ENCODE measurements around the gene TPCN1.

The TPCN1 gene

DNA sequence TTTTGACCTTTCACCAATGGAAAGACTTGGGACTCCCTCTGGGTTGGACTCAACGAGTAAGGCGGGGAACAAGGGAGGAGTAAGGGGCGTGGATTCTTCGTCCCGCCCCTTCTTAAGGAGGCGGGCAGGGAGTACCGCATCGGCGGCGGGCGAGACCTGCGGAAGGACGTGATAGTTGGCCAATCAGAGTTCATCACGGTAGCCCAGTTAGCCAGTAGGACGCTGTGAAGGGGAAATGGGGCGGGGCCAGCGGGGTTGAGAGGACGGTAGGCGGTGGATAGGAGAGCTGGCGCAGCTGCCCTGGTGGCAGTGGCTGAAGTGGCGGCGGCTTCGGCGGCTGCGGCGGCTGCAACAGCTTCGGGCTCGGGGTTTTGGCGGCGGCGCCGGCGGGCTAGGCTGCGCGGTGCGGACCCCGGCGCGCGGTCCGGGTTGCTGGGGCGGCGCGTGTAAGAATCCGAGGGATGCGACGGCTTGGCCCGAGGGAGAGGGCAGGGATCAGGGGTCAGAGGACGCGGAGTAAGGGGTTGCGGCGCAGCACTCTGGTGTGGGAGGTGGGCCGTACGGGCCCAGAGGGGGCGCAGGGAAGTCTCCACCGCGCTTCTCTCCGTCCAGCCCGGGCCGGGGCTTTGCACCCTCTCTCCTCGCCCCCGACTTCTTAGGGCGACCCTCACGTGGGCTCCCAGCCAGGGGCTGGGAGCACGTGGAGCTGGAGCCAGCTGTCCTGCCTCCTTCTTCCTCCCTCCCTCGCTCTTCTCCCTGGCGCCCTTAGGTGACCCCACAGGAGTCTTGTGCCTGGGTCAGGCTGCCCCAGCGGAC, at the start of gene TPCN1:
TPCN1 (plus strand) TSS at position 284 of the 816 bp plus-strand sequence. CDS start 5,389 bp downstream, outside the sequence.
- peak; percentile 65 to 100 (median 98) for DNase-seq

- DNase-seq: no peak
These were observed 49.7 kb upstream of the TPCN1 start for GRCh38 chr12:113171543-113171942.

DNA sequence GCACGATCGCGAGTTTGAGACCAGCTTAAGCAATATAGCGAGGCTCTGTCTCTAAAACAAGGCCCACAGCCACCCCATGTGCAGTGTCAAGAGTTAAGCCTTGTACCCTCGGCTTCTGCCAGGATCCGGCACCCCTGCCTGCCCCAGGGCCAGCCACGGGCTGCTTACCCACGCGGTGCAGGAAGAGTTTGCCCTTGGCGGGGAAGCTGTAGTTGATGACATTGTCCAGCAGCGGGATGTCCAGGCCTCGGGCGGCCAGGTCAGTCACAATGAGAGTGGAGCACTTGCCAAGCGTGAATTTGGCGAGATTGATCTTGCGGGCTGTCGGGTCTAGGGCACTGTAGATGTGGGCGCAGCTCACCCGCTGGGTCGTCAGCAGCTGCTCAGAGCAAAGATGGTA, 49.1 kb upstream of the TPCN1 start:
- DNase-seq: no peak

GRCh38 chr12:113173081-113173698, 48.1 kb upstream of the TPCN1 start:
- DNase-seq: no peak

GRCh38 chr12:113174461-113175384, 46.5 kb upstream of the TPCN1 start:
- peak in 47 of 51 donors; percentile 6 to 85 (median 53) for DNase-seq

DNA sequence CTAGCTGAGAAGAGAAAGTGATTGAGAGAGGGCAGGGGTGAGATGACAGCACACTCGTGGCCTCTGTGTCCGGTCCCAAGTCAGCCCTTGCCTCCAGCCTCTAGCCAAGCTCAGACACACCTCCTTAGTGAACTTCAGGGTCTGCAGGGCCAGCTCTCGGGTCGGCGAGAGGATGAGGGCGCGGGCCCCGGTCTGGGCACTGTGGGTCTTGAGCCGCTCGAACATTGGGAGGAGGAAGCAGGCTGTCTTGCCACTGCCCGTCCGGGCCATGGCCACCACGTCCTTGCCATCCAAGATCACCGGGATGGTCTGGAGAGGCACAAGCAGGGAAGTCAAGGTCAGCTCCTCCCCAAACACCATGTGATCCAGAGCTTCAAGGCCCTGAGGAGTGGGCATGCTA, 42.2 kb upstream of the TPCN1 start:
- DNase-seq: no peak

- DNase-seq: no peak
These were observed 40.9 kb upstream of the TPCN1 start for GRCh38 chr12:113180333-113180732.

DNA sequence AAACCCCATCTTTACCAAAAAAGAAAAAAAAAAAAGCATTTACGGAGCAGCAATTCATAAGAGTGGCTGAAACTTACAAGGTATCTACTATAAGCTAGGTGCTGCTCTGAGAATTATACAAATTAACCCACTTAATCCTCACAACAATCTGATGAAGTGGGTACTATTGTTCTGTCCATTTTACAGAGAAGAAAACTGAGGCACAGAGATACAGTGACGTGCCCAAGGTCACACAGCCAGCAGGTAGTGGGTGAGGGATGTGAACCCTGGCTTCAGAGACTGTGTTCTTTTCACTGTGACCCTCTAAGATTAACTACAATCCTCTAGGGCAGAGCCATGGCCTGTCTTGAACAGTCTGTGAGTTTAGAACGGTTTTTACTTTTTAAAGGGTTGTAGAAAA, 39.3 kb upstream of the TPCN1 start:
- DNase-seq: no peak

- DNase-seq: no peak
These were observed 38.2 kb upstream of the TPCN1 start for GRCh38 chr12:113183030-113183589.

- DNase-seq: no peak
These were observed 37.0 kb upstream of the TPCN1 start for GRCh38 chr12:113184098-113184899.

GRCh38 chr12:113184900-113185179, 36.4 kb upstream of the TPCN1 start:
- DNase-seq: peak in 50 of 51 donors; percentile 46 to 92 (median 76)

DNA sequence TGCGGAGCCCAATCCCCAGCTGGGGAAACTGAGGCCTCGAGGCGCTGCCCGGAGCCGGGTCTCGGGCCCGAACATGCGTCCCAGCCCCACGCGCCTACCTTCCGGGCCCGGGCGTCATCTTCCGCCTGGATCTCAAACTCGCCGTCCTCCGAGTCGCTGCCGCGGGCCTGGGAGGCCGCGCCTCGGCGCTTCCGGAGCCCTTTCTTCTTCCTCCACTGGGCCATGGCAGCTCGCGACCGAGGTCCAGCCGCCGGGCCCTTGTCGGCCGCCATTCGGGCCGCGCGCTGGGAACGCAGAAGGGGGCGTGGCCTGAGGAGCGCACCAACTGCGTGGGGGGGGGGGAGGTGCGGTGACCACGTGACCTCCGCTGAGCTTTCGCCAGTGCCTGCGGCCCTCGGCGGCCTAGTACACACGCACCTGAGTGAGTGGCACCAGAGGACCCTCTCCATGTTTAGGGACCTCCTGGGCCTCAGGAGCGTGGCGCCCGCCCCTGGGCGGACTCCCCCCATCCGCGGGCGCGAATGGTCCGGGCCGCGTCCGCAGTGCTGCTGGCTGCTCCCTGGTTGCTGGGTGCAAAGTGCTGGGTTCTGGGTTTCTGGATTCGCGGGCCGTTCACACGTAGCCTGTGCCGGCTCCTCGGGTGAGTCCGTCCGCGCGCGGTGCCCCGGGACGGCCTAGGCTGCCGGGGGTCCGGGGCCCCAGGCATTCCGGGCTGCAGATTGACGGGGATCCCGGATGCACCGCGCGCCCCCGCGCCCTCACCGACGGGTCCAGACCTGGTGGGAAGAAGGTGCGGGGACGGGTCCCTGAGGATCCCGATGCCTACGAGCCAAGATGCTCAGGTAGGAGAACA, 35.9 kb upstream of the TPCN1 start, which contains the start of the genes DDX54 and RITA1:
DDX54 (minus strand) TSS at position 299 of the 853 bp plus-strand sequence; CDS start at position 272, 27 bp downstream.
RITA1 (plus strand) TSS at position 542 of the 853 bp plus-strand sequence. CDS start 1,026 bp downstream, outside the sequence.
- DNase-seq: peak; percentile 43 to 98 (median 79)

- no peak for DNase-seq
These were observed 35.3 kb upstream of the TPCN1 start for GRCh38 chr12:113186033-113186365.

DNA sequence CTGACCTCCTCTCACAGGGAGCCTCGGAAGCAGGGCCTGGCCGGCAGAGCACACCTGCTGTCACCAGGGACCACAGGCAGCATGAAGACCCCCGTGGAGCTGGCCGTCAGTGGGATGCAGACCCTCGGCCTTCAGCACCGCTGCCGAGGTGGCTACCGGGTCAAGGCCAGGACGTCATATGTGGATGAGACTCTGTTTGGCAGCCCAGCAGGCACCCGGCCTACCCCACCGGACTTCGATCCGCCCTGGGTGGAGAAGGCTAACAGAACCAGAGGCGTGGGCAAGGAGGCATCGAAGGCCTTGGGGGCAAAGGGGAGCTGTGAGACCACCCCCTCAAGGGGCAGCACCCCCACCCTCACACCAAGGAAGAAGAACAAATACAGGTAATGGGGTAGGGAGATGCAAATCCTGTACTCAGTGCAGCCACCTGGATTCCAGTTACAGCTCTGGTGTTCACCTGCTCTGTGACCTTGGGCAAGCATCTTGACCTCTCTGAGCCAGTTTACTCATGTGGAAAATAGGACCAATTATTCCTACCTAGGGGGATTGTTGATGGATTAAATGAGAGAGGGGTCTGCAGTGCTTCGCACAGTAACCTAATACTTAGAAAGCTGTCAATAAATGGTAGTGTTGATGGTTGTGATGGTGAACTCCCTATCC, 34.5 kb upstream of the TPCN1 start:
- DNase-seq: peak in 1 of 51 donors; percentile 26

GRCh38 chr12:113189361-113189760, 31.9 kb upstream of the TPCN1 start:
- no peak for DNase-seq

- peak in 10 of 51 donors; percentile 2 to 27 (median 10) for DNase-seq
These were observed 30.5 kb upstream of the TPCN1 start for GRCh38 chr12:113190761-113191160.

DNA sequence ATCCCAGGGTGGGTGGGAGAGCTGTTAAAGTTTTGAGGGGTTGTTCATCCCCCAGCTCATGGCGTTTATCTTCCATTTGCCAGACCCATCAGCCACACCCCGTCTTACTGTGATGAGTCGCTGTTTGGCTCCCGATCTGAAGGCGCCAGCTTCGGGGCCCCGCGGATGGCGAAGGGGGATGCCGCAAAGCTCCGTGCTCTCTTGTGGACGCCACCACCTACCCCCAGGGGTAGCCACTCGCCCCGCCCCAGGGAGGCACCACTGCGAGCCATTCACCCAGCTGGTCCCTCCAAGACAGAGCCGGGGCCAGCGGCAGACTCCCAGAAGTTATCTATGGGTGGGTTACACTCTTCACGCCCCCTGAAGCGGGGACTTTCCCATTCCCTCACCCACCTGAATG, 30.0 kb upstream of the TPCN1 start:
- no peak for DNase-seq

DNA sequence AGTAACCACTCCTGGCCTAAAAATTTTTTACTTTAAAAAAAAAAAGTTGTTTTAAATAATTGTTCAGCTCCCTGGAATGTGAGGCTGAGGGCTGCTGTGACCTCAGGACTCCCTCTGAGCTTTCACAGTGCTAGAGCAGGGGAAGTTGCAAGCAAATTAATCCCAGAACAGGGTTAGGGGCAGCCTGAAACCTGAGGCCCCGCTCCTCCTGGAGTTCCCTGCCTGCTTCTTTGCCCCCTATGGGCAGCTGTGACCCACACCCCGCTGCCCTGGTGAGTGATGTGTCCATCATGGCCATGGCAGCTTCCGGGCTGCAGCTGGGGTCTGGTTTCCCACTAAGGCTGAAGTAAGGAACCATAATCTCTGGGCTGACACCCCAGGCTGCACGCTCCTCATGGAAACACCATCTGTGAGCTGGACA, 26.3 kb upstream of the TPCN1 start:
- DNase-seq: no peak

- no peak for DNase-seq
These were observed 25.7 kb upstream of the TPCN1 start for GRCh38 chr12:113195598-113195997.
